GM12878 (cell line): Measurements from ENCODE around the gene FMN2. TPM values are rescaled to one million over a fixed set of nuclear protein-coding genes. Genes with fewer than 3 reads are reported as not detected.

Experiments
- ATAC-seq: fragments of 200-7000 bp; cut with Tn5 transposase; 3 replicates; pipeline ENCODE4 v1.9.1; 2020; ENCODE audit warnings: mild to moderate bottlenecking, moderate library complexity
- BruUV-seq: library from RNA; stranded (reverse); fragments of 400-500 nt; replicated peaks from 2 replicates; lab custom pipeline; 2021; lab: Mats Ljungman, UMichigan
- CTCF ChIA-PET: fragments of 300-600 bp; sonication (Branson Sonifier 250); formaldehyde crosslinking; extraction: SDS; loops from one replicate; lab custom pipeline; 2021; ENCODE audit warnings: inconsistent platforms; lab: Yijun Ruan, JAX
- POLR2A ChIA-PET: fragments of 350-600 bp; formaldehyde crosslinking; extraction: SDS; loops from one replicate; lab custom pipeline; 2021; ENCODE audit warnings: inconsistent platforms; lab: Charles Lee
- RAD21 ChIA-PET: fragments of 300-600 bp; sonication (Branson Sonifier 250); formaldehyde crosslinking; loops from one replicate; lab custom pipeline; 2023; ENCODE audit warnings: antibody characterized with exemption; ENCODE audit not compliant: unreplicated experiment; lab: Charles Lee
- SMC1A ChIA-PET: fragments of 300-600 bp; sonication (Branson Sonifier 250); formaldehyde crosslinking; loops from one replicate; lab custom pipeline; 2023; ENCODE audit not compliant: unreplicated experiment, uncharacterized antibody; lab: Charles Lee
- DNase-seq: peaks from one replicate; pipeline ENCODE4 v3.0.0-alpha.2; 2011; ENCODE audit warnings: low read depth, low spot score
- FAIRE-seq: peaks from 3 replicates; lab custom pipeline; 2011; peaks lifted over from hg19 to GRCh38; lab: Jason Lieb, UNC
- H2AFZ ChIP-seq: 2 replicates; pipeline ENCODE4 v1.6.0; 2011; ENCODE audit warnings: low read depth, low read length, control low read depth; ENCODE audit not compliant: control insufficient read depth
- H3K27ac ChIP-seq: 2 replicates; pipeline ENCODE4 v1.5.1; 2011; ENCODE audit warnings: control low read depth; ENCODE audit not compliant: control insufficient read depth, insufficient read depth
- H3K27me3 ChIP-seq, 2 experiments: replicated peaks in 1 of 2; 2 replicates each; pipeline versions ENCODE4 v1.6.0 to v1.6.1; 2011; ENCODE audit warnings: low read length in 1 of 2; ENCODE audit not compliant: control insufficient read depth in 2 of 2, insufficient read depth in 2 of 2
- H3K36me3 ChIP-seq, 2 experiments: 2 replicates each; pipeline ENCODE4 v1.5.1; 2011; ENCODE audit warnings: low read length in 1 of 2; ENCODE audit not compliant: control insufficient read depth in 2 of 2, insufficient read depth in 2 of 2
- H3K4me1 ChIP-seq: 2 replicates; pipeline ENCODE4 v1.6.1; 2011; ENCODE audit warnings: mild to moderate bottlenecking, low read length, moderate library complexity, mixed read lengths; ENCODE audit not compliant: control insufficient read depth, insufficient read depth
- H3K4me2 ChIP-seq: 2 replicates; pipeline ENCODE4 v1.6.0; 2011; ENCODE audit warnings: control low read depth; ENCODE audit not compliant: control insufficient read depth, insufficient read depth
- H3K4me3 ChIP-seq: fragments of 200-600 bp; sonication (generic); 2 replicates; pipeline ENCODE4 v1.5.1; 2016
- H3K79me2 ChIP-seq: 2 replicates; pipeline ENCODE4 v1.6.0; 2011; ENCODE audit warnings: low read length; ENCODE audit not compliant: control insufficient read depth, insufficient read depth
- H3K9ac ChIP-seq: 2 replicates; pipeline ENCODE4 v1.8.0; 2011; ENCODE audit warnings: low read length, control low read depth, mixed read lengths; ENCODE audit not compliant: control insufficient read depth, insufficient read depth
- H3K9me3 ChIP-seq: replicated peaks from 3 replicates; pipeline ENCODE4 v1.5.1; 2011; ENCODE audit warnings: mild to moderate bottlenecking, low read length; ENCODE audit not compliant: control insufficient read depth, insufficient read depth
- H4K20me1 ChIP-seq: 2 replicates; pipeline ENCODE4 v1.6.0; 2011; ENCODE audit not compliant: control insufficient read depth, insufficient read depth
- FOXM1 ChIP-seq: IDR thresholded peaks from 2 replicates; pipeline ENCODE4 v1.6.1; 2012; ENCODE audit warnings: low read depth, mild to moderate bottlenecking, inconsistent platforms, low read length, moderate library complexity
- MTA2 ChIP-seq: fragments of 450-650 bp; IDR thresholded peaks from 2 replicates; pipeline ENCODE4 v1.6.1; 2016; ENCODE audit warnings: low read depth, mild to moderate bottlenecking, moderate library complexity
- NFIC ChIP-seq: IDR thresholded peaks from 2 replicates; pipeline ENCODE4 v1.6.1; 2012; ENCODE audit warnings: low read depth, mild to moderate bottlenecking, inconsistent platforms, low read length, moderate library complexity
- PAX5 ChIP-seq: IDR thresholded peaks from 2 replicates; pipeline ENCODE4 v1.6.1; 2011; ENCODE audit warnings: low read depth, low read length, borderline replicate concordance
- RAD21 ChIP-seq: IDR thresholded peaks from 2 replicates; pipeline ENCODE4 v1.6.1; 2011; ENCODE audit warnings: mild to moderate bottlenecking, low read depth, low read length, moderate library complexity; ENCODE audit not compliant: insufficient read depth
- SPI1 ChIP-seq: IDR thresholded peaks from 2 replicates; pipeline ENCODE4 v1.6.1; 2011; ENCODE audit warnings: low read depth, mild to moderate bottlenecking, low read length, moderate library complexity, borderline replicate concordance; ENCODE audit not compliant: insufficient read depth
- YBX1 ChIP-seq: fragments of 450-650 bp; IDR thresholded peaks from 2 replicates; pipeline ENCODE4 v1.6.1; 2016; ENCODE audit warnings: antibody characterized with exemption
- ZBTB40 ChIP-seq: fragments of 450-650 bp; IDR thresholded peaks from 2 replicates; pipeline ENCODE4 v1.6.1; 2016; ENCODE audit warnings: mild to moderate bottlenecking, moderate library complexity, borderline replicate concordance
- WGBS: methylation state at CpG from one replicate; pipeline ENCODE4 v1.1.6; 2016; ENCODE audit warnings: low lambda C conversion rate; ENCODE audit not compliant: insufficient replicate concordance, insufficient coverage; ENCODE audit errors: missing lambda C conversion rate; 5-methylcytosine and 5-hydroxymethylcytosine counted together
- in situ Hi-C: fragments of 300-500 bp; cut with MboI; formaldehyde crosslinking; loops from 9 replicates; pipeline ENCODE4 v1.14.3; 2018; ENCODE audit warnings: mixed read lengths
- intact Hi-C: fragments of 100-400 bp; cut with micrococcal nuclease; formaldehyde crosslinking; loops from one replicate; pipeline ENCODE4 v1.14.2; 2022; ENCODE audit not compliant: unreplicated experiment
- polyA plus RNA-seq, 11 experiments: library from polyadenylated mRNA; depleted of rRNA in 4 of 11; unstranded in 6 of 11; stranded (reverse) in 5 of 11; fragments of >200 nt; fragmentation: Nextera tagmentation in 4 of 11; fragmentation: Illumina TruSeq in 1 of 11; extraction: Ambion mirVana in 4 of 11; extraction: Trizol in 1 of 11; gene quantifications; 1 replicate in 1 of 11; 2 replicates in 10 of 11; pipeline versions ENCODE4 v1.2.1 to v1.2.3, GENCODE V29; 2011 to 2016; ENCODE audit warnings: inconsistent platforms in 2 of 11, missing spikeins in 2 of 11, low read depth in 1 of 11
- total RNA-seq, 4 experiments: library from RNA; depleted of rRNA in 3 of 4; stranded (reverse); fragments of >200 nt in 3 of 4; fragmentation: Illumina TruSeq in 1 of 4; extraction: Trizol in 1 of 4; gene quantifications; 2 replicates each; pipeline versions ENCODE4 v1.2.1 to v1.2.3, GENCODE V29; 2013 to 2021
- TF ChIP-seq, protein P1 (sequence below): fragments of 450-650 bp; IDR thresholded peaks from 2 replicates; pipeline ENCODE4 v1.6.1; 2017; ENCODE audit warnings: antibody characterized with exemption, mild to moderate bottlenecking, moderate library complexity

Gene FMN2
- total and polyA plus RNA-seq, 10 of the 15 experiments (the other 5 are each of a cell fraction or from before 2014, with no cell fraction given) = 0.60 TPM; not detected in 9

GRCh38 chr1:240306673-240307072 lies 215.0 kb downstream of the FMN2 start:
- in situ Hi-C loops = no loop called here
- TF ChIP-seq NFIC (no peak), RAD21 (no peak), FOXM1 (no peak)

GRCh38 chr1:240308096-240308495 lies 216.4 kb downstream of the FMN2 start:
- H3K4me3 ChIP-seq = no peak overlapping the region
- POLR2A ChIA-PET = interaction anchor here (0.5 kb wide), 1 partner anchor 177 kb away, joined by 3 read pairs; no protein-coding TSS in a partner anchor
- 0% methylated on average over 3 of the region's 3 CpGs for WGBS
- intact Hi-C loops = no loop called here
- no peaks in the 10 kb centered on the region for H4K20me1 ChIP-seq
- BruUV-seq = no TSS peak
- RAD21 ChIA-PET = interaction anchor here (0.7 kb wide), 1 partner anchor 147 kb away, joined by 3 read pairs; no protein-coding TSS in a partner anchor
- H3K27me3 ChIP-seq = no peaks in the 10 kb centered on the region
- DNase-seq = no peak
- no peaks in the 10 kb centered on the region for H3K79me2 ChIP-seq
- H3K9me3 ChIP-seq = no peaks in the 10 kb centered on the region
- no peak overlapping the region for H3K4me2 ChIP-seq
- H3K27ac ChIP-seq = no peak overlapping the region
- in situ Hi-C loops = no loop called here
- no peak for ATAC-seq
- SMC1A ChIA-PET = no interaction called here
- no peak overlapping the region for H3K9ac ChIP-seq
- H2AFZ ChIP-seq = no peak overlapping the region
- H3K4me1 ChIP-seq = no peaks in the 10 kb centered on the region
- FAIRE-seq = no peak
- CTCF ChIA-PET = no interaction called here
- H3K36me3 ChIP-seq = no peaks in the 10 kb centered on the region
- TF ChIP-seq YBX1 (no peak), PAX5 (no peak), SPI1 (no peak), ZBTB40 (no peak), MTA2 (no peak)
- TF ChIP-seq, protein P1, sequence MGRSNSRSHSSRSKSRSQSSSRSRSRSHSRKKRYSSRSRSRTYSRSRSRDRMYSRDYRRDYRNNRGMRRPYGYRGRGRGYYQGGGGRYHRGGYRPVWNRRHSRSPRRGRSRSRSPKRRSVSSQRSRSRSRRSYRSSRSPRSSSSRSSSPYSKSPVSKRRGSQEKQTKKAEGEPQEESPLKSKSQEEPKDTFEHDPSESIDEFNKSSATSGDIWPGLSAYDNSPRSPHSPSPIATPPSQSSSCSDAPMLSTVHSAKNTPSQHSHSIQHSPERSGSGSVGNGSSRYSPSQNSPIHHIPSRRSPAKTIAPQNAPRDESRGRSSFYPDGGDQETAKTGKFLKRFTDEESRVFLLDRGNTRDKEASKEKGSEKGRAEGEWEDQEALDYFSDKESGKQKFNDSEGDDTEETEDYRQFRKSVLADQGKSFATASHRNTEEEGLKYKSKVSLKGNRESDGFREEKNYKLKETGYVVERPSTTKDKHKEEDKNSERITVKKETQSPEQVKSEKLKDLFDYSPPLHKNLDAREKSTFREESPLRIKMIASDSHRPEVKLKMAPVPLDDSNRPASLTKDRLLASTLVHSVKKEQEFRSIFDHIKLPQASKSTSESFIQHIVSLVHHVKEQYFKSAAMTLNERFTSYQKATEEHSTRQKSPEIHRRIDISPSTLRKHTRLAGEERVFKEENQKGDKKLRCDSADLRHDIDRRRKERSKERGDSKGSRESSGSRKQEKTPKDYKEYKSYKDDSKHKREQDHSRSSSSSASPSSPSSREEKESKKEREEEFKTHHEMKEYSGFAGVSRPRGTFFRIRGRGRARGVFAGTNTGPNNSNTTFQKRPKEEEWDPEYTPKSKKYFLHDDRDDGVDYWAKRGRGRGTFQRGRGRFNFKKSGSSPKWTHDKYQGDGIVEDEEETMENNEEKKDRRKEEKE = no peak

More at GRCh38 chr1:240306673-240307072, 215.0 kb downstream of the FMN2 start:
- no TSS peak for BruUV-seq
- no peak overlapping the region for H3K4me3 ChIP-seq
- ChIA-PET POLR2A (no interaction called here), RAD21 (no interaction called here), CTCF (no interaction called here), SMC1A (no interaction called here)
- no peak overlapping the region for H3K4me2 ChIP-seq
- H3K27me3 ChIP-seq = no peaks in the 10 kb centered on the region
- FAIRE-seq (no peak), ATAC-seq (no peak), DNase-seq (no peak)
- H2AFZ ChIP-seq = no peak overlapping the region
- H4K20me1 ChIP-seq = no peaks in the 10 kb centered on the region
- H3K4me1 ChIP-seq = no peaks in the 10 kb centered on the region
- no peaks in the 10 kb centered on the region for H3K9me3 ChIP-seq
- intact Hi-C loops = no loop called here
- no peak overlapping the region for H3K9ac ChIP-seq
- H3K27ac ChIP-seq = no peak overlapping the region
- no peaks in the 10 kb centered on the region for H3K36me3 ChIP-seq
- WGBS = 28% methylated on average over 2 of the region's 2 CpGs
- H3K79me2 ChIP-seq = no peaks in the 10 kb centered on the region
